Liver (tissue), 9 donors: ENCODE results near the gene DEPDC5. TPM values are rescaled to one million over a fixed set of nuclear protein-coding genes. Genes with fewer than 3 reads are reported as not detected.

ENCODE experiments used
- DNase-seq: peaks from one replicate; pipeline ENCODE4 v3.0.0-alpha.2; 2017; ENCODE audit warnings: low spot score
- H3K27ac ChIP-seq, 2 donors: one replicate each; pipeline ENCODE4 v1.7.0; 2013; ENCODE audit warnings: inconsistent platforms in 2 of 2, low read length in 2 of 2, control low read depth in 1 of 2, low read depth in 1 of 2, mild to moderate bottlenecking in 1 of 2
- H3K27me3 ChIP-seq, 4 donors: one replicate each; pipeline versions ENCODE4 v1.6.1 to v1.7.0; 2013; ENCODE audit warnings: low read length in 3 of 4, inconsistent platforms in 1 of 4, mild to moderate bottlenecking in 1 of 4, moderate library complexity in 1 of 4; ENCODE audit not compliant: control insufficient read depth in 4 of 4, insufficient read depth in 4 of 4
- H3K36me3 ChIP-seq, 4 donors: one replicate each; pipeline versions ENCODE4 v1.6.1 to v1.7.0; 2013; ENCODE audit warnings: low read length in 3 of 4, mild to moderate bottlenecking in 3 of 4, low read depth in 1 of 4, moderate library complexity in 1 of 4; ENCODE audit not compliant: control insufficient read depth in 4 of 4, insufficient read depth in 3 of 4
- H3K4me1 ChIP-seq, 4 donors: one replicate each; pipeline versions ENCODE4 v1.6.1 to v1.7.0; 2013; ENCODE audit warnings: low read length in 3 of 4, mild to moderate bottlenecking in 3 of 4, moderate library complexity in 1 of 4; ENCODE audit not compliant: control insufficient read depth in 4 of 4, insufficient read depth in 4 of 4
- H3K4me3 ChIP-seq, 3 donors: one replicate each; pipeline versions ENCODE4 v1.6.1 to v1.7.0; 2013; ENCODE audit warnings: low read length in 3 of 3, control low read depth in 1 of 3, low read depth in 1 of 3, mild to moderate bottlenecking in 1 of 3
- H3K9ac ChIP-seq, 2 donors: one replicate each; pipeline ENCODE4 v1.7.0; 2013; ENCODE audit warnings: low read length in 2 of 2, mild to moderate bottlenecking in 2 of 2, moderate library complexity in 2 of 2, control low read depth in 1 of 2, low read depth in 1 of 2
- H3K9me3 ChIP-seq, 4 donors: one replicate each; pipeline versions ENCODE4 v1.6.1 to v1.7.0; 2013; ENCODE audit warnings: low read length in 3 of 4; ENCODE audit not compliant: control insufficient read depth in 4 of 4
- ATF3 ChIP-seq: IDR thresholded peaks from 2 replicates; pipeline ENCODE4 v1.6.1; 2016; ENCODE audit warnings: antibody characterized with exemption
- EGR1 ChIP-seq, 2 donors: IDR thresholded peaks; 2 replicates each; pipeline ENCODE4 v1.6.1; 2016 to 2018; ENCODE audit warnings: antibody characterized with exemption in 2 of 2, low read depth in 2 of 2
- FOXA1 ChIP-seq: IDR thresholded peaks from 2 replicates; pipeline ENCODE4 v1.6.1; 2016; ENCODE audit warnings: antibody characterized with exemption
- FOXA2 ChIP-seq: IDR thresholded peaks from 2 replicates; pipeline ENCODE4 v1.6.1; 2016; ENCODE audit warnings: antibody characterized with exemption
- GABPA ChIP-seq, 2 donors: IDR thresholded peaks in 1 of 2; conservative IDR thresholded peaks in 1 of 2; 2 replicates each; pipeline ENCODE4 v1.6.1; 2016; ENCODE audit warnings: antibody characterized with exemption in 2 of 2, mild to moderate bottlenecking in 1 of 2, moderate library complexity in 1 of 2
- HNF4A ChIP-seq, 2 donors: conservative IDR thresholded peaks; 2 replicates each; pipeline ENCODE4 v1.6.1; 2016; ENCODE audit warnings: antibody characterized with exemption in 2 of 2, mild to moderate bottlenecking in 2 of 2
- HNF4G ChIP-seq: IDR thresholded peaks from 2 replicates; pipeline ENCODE4 v1.6.1; 2016; ENCODE audit warnings: antibody characterized with exemption
- JUND ChIP-seq, 2 donors: IDR thresholded peaks; 2 replicates each; pipeline ENCODE4 v1.6.1; 2016; ENCODE audit warnings: antibody characterized with exemption in 2 of 2
- MAX ChIP-seq: IDR thresholded peaks from 2 replicates; pipeline ENCODE4 v1.6.1; 2016; ENCODE audit warnings: antibody characterized with exemption
- NR2F2 ChIP-seq: IDR thresholded peaks from 2 replicates; pipeline ENCODE4 v1.6.1; 2016; ENCODE audit warnings: antibody characterized with exemption
- RAD21 ChIP-seq, 2 donors: IDR thresholded peaks; 2 replicates each; pipeline ENCODE4 v1.6.1; 2016; ENCODE audit warnings: antibody characterized with exemption in 2 of 2, mild to moderate bottlenecking in 2 of 2
- RXRA ChIP-seq, 2 donors: IDR thresholded peaks; 2 replicates each; pipeline ENCODE4 v1.6.1; 2017 to 2018; ENCODE audit warnings: antibody characterized with exemption in 2 of 2, mild to moderate bottlenecking in 1 of 2
- SP1 ChIP-seq: IDR thresholded peaks from 2 replicates; pipeline ENCODE4 v1.6.1; 2018; ENCODE audit warnings: antibody characterized with exemption, mild to moderate bottlenecking
- TAF1 ChIP-seq: conservative IDR thresholded peaks from 2 replicates; pipeline ENCODE4 v1.6.1; 2016; ENCODE audit warnings: antibody characterized with exemption, mild to moderate bottlenecking
- ZBTB33 ChIP-seq: IDR thresholded peaks from 2 replicates; pipeline ENCODE4 v1.6.1; 2016; ENCODE audit warnings: antibody characterized with exemption
- WGBS: extraction: QIAGEN DNeasy Blood & Tissue Kit; methylation state at CpG from one replicate; pipeline ENCODE4 v1.1.7; 2013; 5-methylcytosine and 5-hydroxymethylcytosine counted together
- polyA plus RNA-seq, 2 donors: library from polyadenylated mRNA; stranded (reverse) in 1 of 2; unstranded in 1 of 2; fragments of 200-250 nt in 1 of 2; fragments of >200 nt in 1 of 2; fragmentation: Nextera tagmentation in 1 of 2; extraction: Ambion mirVana in 1 of 2; gene quantifications; one replicate each; pipeline versions ENCODE4 v1.2.1 to v1.2.3, GENCODE V29; 2013 to 2015
- total RNA-seq, 2 donors: library from RNA; depleted of rRNA; stranded (reverse); fragments of >200 nt; gene quantifications; one replicate each; pipeline ENCODE4 v1.2.3, GENCODE V29; 2014
- TF ChIP-seq, protein P1 (sequence below): IDR thresholded peaks from 2 replicates; pipeline ENCODE4 v1.6.1; 2016; ENCODE audit warnings: antibody characterized with exemption, mild to moderate bottlenecking
- TF ChIP-seq, protein P2 (sequence below): fragments of 150-350 bp; IDR thresholded peaks from 2 replicates; pipeline ENCODE4 v1.5.1; 2017; ENCODE audit warnings: improper control_type of control experiment, low read depth, low read length; ENCODE audit not compliant: missing input control
- donor health status: healthy.
- donor health status: healthy.
- donor health status: healthy.
- donor health status: healthy.
- donor health status: healthy.

The DEPDC5 gene
- total and polyA plus RNA-seq, 4 donors, result 5.5 to 19.4 (median 12.6) TPM

GRCh38 chr22:31897842-31898805 lies 144.3 kb downstream of the DEPDC5 start:
- no peak for DNase-seq
- H3K4me1 ChIP-seq, result no peaks in the 10 kb centered on the region
- no peak overlapping the region for H3K9ac ChIP-seq
- no peak overlapping the region for H3K27ac ChIP-seq
- H3K4me3 ChIP-seq, result no peak overlapping the region
- peaks cover 4 to 54% (median 33%) of the 10 kb centered on the region in 4 donors for H3K36me3 ChIP-seq
- no peaks in the 10 kb centered on the region for H3K27me3 ChIP-seq
- TF ChIP-seq SP1, result no peak
- TF ChIP-seq TAF1, result no peak
- TF ChIP-seq, protein P1, sequence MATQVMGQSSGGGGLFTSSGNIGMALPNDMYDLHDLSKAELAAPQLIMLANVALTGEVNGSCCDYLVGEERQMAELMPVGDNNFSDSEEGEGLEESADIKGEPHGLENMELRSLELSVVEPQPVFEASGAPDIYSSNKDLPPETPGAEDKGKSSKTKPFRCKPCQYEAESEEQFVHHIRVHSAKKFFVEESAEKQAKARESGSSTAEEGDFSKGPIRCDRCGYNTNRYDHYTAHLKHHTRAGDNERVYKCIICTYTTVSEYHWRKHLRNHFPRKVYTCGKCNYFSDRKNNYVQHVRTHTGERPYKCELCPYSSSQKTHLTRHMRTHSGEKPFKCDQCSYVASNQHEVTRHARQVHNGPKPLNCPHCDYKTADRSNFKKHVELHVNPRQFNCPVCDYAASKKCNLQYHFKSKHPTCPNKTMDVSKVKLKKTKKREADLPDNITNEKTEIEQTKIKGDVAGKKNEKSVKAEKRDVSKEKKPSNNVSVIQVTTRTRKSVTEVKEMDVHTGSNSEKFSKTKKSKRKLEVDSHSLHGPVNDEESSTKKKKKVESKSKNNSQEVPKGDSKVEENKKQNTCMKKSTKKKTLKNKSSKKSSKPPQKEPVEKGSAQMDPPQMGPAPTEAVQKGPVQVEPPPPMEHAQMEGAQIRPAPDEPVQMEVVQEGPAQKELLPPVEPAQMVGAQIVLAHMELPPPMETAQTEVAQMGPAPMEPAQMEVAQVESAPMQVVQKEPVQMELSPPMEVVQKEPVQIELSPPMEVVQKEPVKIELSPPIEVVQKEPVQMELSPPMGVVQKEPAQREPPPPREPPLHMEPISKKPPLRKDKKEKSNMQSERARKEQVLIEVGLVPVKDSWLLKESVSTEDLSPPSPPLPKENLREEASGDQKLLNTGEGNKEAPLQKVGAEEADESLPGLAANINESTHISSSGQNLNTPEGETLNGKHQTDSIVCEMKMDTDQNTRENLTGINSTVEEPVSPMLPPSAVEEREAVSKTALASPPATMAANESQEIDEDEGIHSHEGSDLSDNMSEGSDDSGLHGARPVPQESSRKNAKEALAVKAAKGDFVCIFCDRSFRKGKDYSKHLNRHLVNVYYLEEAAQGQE, result no peak
- TF ChIP-seq EGR1 (IDR thresholded peaks at IDR 0.05; ENCODE audit: low read depth in 2 of 2), result no peak
- TF ChIP-seq, protein P2, sequence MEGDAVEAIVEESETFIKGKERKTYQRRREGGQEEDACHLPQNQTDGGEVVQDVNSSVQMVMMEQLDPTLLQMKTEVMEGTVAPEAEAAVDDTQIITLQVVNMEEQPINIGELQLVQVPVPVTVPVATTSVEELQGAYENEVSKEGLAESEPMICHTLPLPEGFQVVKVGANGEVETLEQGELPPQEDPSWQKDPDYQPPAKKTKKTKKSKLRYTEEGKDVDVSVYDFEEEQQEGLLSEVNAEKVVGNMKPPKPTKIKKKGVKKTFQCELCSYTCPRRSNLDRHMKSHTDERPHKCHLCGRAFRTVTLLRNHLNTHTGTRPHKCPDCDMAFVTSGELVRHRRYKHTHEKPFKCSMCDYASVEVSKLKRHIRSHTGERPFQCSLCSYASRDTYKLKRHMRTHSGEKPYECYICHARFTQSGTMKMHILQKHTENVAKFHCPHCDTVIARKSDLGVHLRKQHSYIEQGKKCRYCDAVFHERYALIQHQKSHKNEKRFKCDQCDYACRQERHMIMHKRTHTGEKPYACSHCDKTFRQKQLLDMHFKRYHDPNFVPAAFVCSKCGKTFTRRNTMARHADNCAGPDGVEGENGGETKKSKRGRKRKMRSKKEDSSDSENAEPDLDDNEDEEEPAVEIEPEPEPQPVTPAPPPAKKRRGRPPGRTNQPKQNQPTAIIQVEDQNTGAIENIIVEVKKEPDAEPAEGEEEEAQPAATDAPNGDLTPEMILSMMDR, result no peak
- TF ChIP-seq NR2F2, result no peak
- 90% methylated on average over 16 of the region's 16 CpGs for WGBS
- H3K9me3 ChIP-seq, result no peaks in the 10 kb centered on the region

DNA sequence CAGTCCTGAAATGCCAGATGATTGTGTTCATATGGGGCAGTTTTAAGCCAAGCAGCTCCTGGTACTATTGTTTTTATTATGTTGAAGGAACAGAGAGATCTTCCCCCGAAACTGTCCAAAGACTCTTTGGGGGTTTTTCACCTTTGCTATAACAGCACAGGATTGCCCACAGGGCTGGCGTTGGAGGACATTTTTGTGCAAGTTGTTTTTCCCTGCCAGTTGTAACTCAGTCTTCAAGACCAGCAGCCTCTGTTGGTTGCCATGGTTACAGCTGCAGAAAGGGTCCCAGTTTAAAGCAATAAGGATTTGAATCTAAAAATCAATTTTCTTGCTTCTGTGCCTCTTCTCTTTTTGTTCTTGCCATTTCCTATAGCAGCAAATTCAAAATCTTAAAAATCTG lies 145.1 kb downstream of the DEPDC5 start:
- WGBS, result 96% methylated on average over 2 of the region's 2 CpGs
- peaks cover 4 to 49% (median 32%) of the 10 kb centered on the region in 4 donors for H3K36me3 ChIP-seq
- TF ChIP-seq MAX (no peak), NR2F2 (no peak), FOXA1 (no peak), GABPA (IDR thresholded peaks at IDR 0.05 in 1 of 2, conservative IDR thresholded peaks at IDR 0.05 in 1 of 2) (no peak), JUND (IDR thresholded peaks at IDR 0.05) (no peak), RAD21 (IDR thresholded peaks at IDR 0.05) (no peak), ZBTB33 (no peak), HNF4G (no peak), RXRA (IDR thresholded peaks at IDR 0.05) (no peak), FOXA2 (no peak), ATF3 (no peak), HNF4A (conservative IDR thresholded peaks at IDR 0.05) (no peak), SP1 (no peak), TAF1 (no peak), EGR1 (IDR thresholded peaks at IDR 0.05; ENCODE audit: low read depth in 2 of 2) (no peak)
- TF ChIP-seq, protein P2, result no peak

More for the DNA sequence above, 145.1 kb downstream of the DEPDC5 start:
- Histone ChIP-seq H3K27me3 (no peaks in the 10 kb centered on the region), H3K9me3 (no peaks in the 10 kb centered on the region), H3K4me1 (no peaks in the 10 kb centered on the region), H3K27ac (no peak overlapping the region), H3K9ac (no peak overlapping the region), H3K4me3 (no peak overlapping the region)
- no peak for DNase-seq
